Stomach (tissue), 4 donors: ENCODE data around the gene OVCH1.

Experiments
- EP300 ChIP-seq: sonication (generic); formaldehyde crosslinking; IDR thresholded peaks from one replicate; pipeline ENCODE4 v1.6.1; 2017; ENCODE audit warnings: antibody characterized with exemption
- POLR2A ChIP-seq, 4 donors: fragments of 450-650 bp; IDR thresholded peaks; one replicate each; pipeline ENCODE4 v1.6.1; 2016; ENCODE audit warnings: antibody characterized with exemption in 4 of 4, control low read depth in 2 of 4, mild to moderate bottlenecking in 1 of 4, moderate library complexity in 1 of 4
- POLR2AphosphoS5 ChIP-seq, 3 donors: sonication (generic); formaldehyde crosslinking; IDR thresholded peaks; one replicate each; pipeline ENCODE4 v1.6.1; 2016; ENCODE audit warnings: antibody characterized with exemption in 3 of 3
- TF ChIP-seq, protein P1 (sequence below), 7 experiments: fragments of 450-650 bp in 4 of 7; fragments of 200-600 bp in 3 of 7; sonication (generic) in 3 of 7; IDR thresholded peaks; one replicate each; pipeline ENCODE4 v1.5.1; 2016 to 2019; ENCODE audit warnings: antibody characterized with exemption in 7 of 7, control low read depth in 2 of 7, mild to moderate bottlenecking in 1 of 7

DNA sequence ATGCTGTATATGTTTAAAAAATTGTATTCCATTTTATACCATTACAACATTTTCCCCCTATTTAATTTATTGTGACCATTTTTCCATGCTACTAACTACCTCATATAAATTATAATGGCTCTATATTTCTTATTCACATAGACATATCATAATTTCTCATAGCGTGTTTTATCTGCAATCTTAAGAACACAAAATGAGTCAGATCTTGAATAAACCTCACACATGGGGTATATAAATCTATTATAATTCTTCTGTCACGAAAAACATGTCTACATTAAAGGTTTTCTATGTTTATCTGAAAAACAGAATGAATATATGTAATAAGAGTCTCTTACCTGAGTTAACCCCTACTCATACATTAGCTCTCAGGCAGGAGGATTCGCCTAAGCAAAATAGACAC is 66.0 kb downstream of the OVCH1 start:
- no peak for TF ChIP-seq POLR2A (IDR thresholded peaks at IDR 0.05)
- TF ChIP-seq, protein P1, sequence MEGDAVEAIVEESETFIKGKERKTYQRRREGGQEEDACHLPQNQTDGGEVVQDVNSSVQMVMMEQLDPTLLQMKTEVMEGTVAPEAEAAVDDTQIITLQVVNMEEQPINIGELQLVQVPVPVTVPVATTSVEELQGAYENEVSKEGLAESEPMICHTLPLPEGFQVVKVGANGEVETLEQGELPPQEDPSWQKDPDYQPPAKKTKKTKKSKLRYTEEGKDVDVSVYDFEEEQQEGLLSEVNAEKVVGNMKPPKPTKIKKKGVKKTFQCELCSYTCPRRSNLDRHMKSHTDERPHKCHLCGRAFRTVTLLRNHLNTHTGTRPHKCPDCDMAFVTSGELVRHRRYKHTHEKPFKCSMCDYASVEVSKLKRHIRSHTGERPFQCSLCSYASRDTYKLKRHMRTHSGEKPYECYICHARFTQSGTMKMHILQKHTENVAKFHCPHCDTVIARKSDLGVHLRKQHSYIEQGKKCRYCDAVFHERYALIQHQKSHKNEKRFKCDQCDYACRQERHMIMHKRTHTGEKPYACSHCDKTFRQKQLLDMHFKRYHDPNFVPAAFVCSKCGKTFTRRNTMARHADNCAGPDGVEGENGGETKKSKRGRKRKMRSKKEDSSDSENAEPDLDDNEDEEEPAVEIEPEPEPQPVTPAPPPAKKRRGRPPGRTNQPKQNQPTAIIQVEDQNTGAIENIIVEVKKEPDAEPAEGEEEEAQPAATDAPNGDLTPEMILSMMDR (IDR thresholded peaks at IDR 0.05): no peak
- no peak for TF ChIP-seq EP300
- TF ChIP-seq POLR2AphosphoS5 (IDR thresholded peaks at IDR 0.05): no peak
